ENCODE measurements around the gene PUM1. TPM values are rescaled to one million over a fixed set of nuclear protein-coding genes. Genes with fewer than 3 reads are reported as not detected.
A peak's percentile ranks its signal among the peaks of the same experiment; 100 is the strongest.

The PUM1 gene
- total RNA-seq, 6 experiments from 2014 or later, result 30.9 to 51.6 (median 42.0) TPM

DNA sequence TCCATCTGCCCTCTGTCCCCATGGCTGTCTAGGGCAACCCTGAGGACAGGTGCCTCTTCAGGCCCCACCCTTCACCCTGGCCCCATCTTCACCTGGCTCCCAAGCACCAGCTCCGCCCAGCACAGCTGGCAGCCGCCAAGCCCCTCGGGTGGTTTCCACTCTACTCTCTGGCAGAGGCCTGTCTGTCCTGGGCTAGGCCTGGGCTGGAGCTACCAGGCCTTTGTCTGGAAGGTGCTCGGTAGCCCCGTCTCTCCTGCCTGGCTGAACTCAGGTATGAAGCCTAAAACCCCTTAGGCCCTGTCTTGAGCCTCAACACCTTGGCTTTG, 174.3 kb downstream of the PUM1 start:
- no peak for DNase-seq
- 100% methylated on average over 1 of the region's 5 CpGs for WGBS (ENCODE audit: insufficient coverage, low coverage, low lambda C conversion rate, missing lambda C conversion rate)

DNA sequence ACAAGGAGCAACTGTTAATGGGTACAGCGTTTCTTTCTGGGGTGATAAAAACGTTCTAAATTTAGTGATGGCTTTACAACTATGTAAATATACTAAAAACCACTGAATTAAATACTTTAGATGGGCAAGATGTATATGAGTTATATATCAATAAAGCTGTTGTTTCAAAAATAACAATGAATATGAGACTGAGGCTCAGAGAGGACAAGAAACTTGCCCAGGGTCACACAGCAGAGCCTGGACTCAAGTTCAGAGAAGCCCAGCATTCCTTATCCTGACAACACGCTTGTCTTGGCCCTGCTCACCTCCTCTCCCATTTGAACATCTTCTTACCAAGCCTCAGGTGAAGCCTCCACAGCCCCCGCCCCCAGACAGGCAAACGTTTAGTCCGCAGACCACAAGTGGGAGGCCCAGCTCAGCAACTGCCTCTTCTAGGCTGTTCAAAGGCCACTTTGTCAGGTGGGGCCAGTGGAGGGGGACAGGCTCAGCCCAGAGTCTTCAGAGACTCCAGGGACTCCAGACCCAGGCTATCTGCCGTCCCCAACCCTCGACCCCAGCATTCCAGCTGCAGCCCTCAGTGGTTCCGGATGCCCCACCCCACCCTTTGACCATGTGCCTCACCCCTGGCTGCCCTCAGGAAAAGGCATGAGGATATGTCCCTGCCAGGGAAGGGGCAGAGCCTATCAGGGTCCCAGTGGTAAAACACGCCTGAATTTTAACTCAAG, 174.9 kb downstream of the PUM1 start:
- H3K4me3 ChIP-seq, result no peak overlapping the region
- no peaks in the 10 kb centered on the region for H3K27me3 ChIP-seq
- no peaks in the 10 kb centered on the region for H3K4me1 ChIP-seq
- 82% methylated on average over 3 of the region's 10 CpGs for WGBS (ENCODE audit: insufficient coverage, low coverage, low lambda C conversion rate, missing lambda C conversion rate)
- H3K36me3 ChIP-seq, result no peaks in the 10 kb centered on the region
- ATAC-seq (no peak), DNase-seq (no peak)
- intact Hi-C loops (cut with DNase I), result no loop called here
- no peaks in the 10 kb centered on the region for H3K9me3 ChIP-seq
- H3K27ac ChIP-seq, result no peak overlapping the region
- TF ChIP-seq, protein P1, sequence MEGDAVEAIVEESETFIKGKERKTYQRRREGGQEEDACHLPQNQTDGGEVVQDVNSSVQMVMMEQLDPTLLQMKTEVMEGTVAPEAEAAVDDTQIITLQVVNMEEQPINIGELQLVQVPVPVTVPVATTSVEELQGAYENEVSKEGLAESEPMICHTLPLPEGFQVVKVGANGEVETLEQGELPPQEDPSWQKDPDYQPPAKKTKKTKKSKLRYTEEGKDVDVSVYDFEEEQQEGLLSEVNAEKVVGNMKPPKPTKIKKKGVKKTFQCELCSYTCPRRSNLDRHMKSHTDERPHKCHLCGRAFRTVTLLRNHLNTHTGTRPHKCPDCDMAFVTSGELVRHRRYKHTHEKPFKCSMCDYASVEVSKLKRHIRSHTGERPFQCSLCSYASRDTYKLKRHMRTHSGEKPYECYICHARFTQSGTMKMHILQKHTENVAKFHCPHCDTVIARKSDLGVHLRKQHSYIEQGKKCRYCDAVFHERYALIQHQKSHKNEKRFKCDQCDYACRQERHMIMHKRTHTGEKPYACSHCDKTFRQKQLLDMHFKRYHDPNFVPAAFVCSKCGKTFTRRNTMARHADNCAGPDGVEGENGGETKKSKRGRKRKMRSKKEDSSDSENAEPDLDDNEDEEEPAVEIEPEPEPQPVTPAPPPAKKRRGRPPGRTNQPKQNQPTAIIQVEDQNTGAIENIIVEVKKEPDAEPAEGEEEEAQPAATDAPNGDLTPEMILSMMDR (IDR thresholded peaks at IDR 0.05), result no peak
- TF ChIP-seq POLR2A (IDR thresholded peaks at IDR 0.05), result no peak

More for the DNA sequence above, 174.3 kb downstream of the PUM1 start:
- TF ChIP-seq, protein P1 (IDR thresholded peaks at IDR 0.05), result no peak
- no peak for TF ChIP-seq POLR2A (IDR thresholded peaks at IDR 0.05)
- Histone ChIP-seq H3K9me3 (no peaks in the 10 kb centered on the region), H3K36me3 (no peaks in the 10 kb centered on the region), H3K4me1 (no peaks in the 10 kb centered on the region), H3K4me3 (no peak overlapping the region), H3K27me3 (no peaks in the 10 kb centered on the region), H3K27ac (no peak overlapping the region)
- intact Hi-C loops (cut with DNase I), result no loop called here
- no peak for ATAC-seq

DNA sequence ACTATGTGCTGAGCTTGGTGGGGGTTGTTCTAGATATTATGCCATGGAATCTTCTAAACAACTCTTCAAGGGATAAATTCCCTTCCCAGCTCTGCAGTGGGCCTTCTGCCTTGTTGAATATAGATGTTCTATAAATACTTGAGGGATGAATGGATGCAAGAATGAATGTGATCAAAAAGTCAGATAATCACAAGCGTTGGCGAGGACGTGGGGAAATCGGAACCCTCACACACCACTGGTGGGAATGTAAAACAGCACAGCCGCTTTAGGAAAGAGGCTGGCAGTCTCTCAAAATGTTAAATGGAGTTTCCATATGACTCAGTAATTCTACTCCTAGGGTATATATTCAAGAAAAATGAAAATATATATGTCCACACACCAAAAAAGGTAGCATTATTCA, 176.0 kb downstream of the PUM1 start:
- TF ChIP-seq, protein P1 (IDR thresholded peaks at IDR 0.05), result no peak
- TF ChIP-seq POLR2A (IDR thresholded peaks at IDR 0.05), result no peak
- H3K27ac ChIP-seq, result no peak overlapping the region
- 95% methylated on average over 5 of the region's 5 CpGs for WGBS (ENCODE audit: insufficient coverage, low coverage, low lambda C conversion rate, missing lambda C conversion rate)

DNA sequence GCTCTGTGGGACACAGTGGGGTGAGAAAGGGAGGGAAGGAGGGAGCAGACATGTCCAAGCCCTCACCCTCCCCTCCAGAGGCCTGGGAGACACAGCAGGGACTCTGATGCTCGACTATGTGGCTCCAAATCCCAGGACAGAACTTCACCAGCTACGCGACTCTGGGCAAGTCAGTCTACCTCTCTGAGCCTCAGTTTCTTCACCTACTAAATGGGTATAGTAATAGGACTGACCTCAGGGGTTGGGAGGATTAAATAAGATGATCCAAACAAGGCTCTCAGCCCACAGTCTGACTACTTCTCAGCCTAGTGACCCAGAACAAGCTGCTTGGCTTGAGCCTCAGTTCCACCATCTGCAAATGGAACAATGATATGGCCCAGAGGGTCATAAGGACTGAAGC, 176.5 kb downstream of the PUM1 start:
- Histone ChIP-seq H3K9me3 (no peaks in the 10 kb centered on the region), H3K4me3 (no peak overlapping the region), H3K27me3 (no peaks in the 10 kb centered on the region), H3K36me3 (no peaks in the 10 kb centered on the region), H3K4me1 (no peaks in the 10 kb centered on the region), H3K27ac (peak overlapping the region in 1 of 3 donors; percentile 33)
- ATAC-seq (no peak), DNase-seq (no peak)
- intact Hi-C loops (cut with DNase I), result loop anchor here in 1 of 2 donors (10.0 kb wide), 1 partner anchor 1294 kb away; no protein-coding TSS in a partner anchor
- TF ChIP-seq, protein P1 (IDR thresholded peaks at IDR 0.05), result no peak
- TF ChIP-seq POLR2A (IDR thresholded peaks at IDR 0.05), result no peak
- WGBS (ENCODE audit: insufficient coverage, low coverage, low lambda C conversion rate, missing lambda C conversion rate), result 86% methylated on average over 1 of the region's 3 CpGs

More for the DNA sequence above, 176.0 kb downstream of the PUM1 start:
- no peaks in the 10 kb centered on the region for H3K36me3 ChIP-seq
- no peak for ATAC-seq
- H3K4me1 ChIP-seq, result no peaks in the 10 kb centered on the region
- intact Hi-C loops (cut with DNase I), result loop anchor here in 1 of 2 donors (10.0 kb wide), 1 partner anchor 1295 kb away; no protein-coding TSS in a partner anchor
- H3K9me3 ChIP-seq, result no peaks in the 10 kb centered on the region
- H3K4me3 ChIP-seq, result no peak overlapping the region
- no peaks in the 10 kb centered on the region for H3K27me3 ChIP-seq
- DNase-seq, result no peak

All from right lobe of liver (tissue), 6 donors.